Astrocyte of the cerebellum (primary cell): ENCODE measurements around the gene MAML3.

Experiments used
- DNase-seq: peaks from one replicate; pipeline ENCODE4 v3.0.0-alpha.2; 2011; ENCODE audit warnings: low read depth
- H3K4me3 ChIP-seq: 2 replicates; pipeline ENCODE4 v1.5.1; 2011; ENCODE audit warnings: mild to moderate bottlenecking, low read depth, low read length, moderate library complexity
- in situ Hi-C: cut with HindIII; loops from 2 replicates; pipeline ENCODE4 v1.10.0; 2017; ENCODE audit warnings: low sequenced_read_pairs
- TF ChIP-seq, protein P1 (sequence below): IDR thresholded peaks from 2 replicates; pipeline ENCODE4 v1.5.1; 2012; ENCODE audit warnings: low read length, low read depth, moderate library complexity, mild to moderate bottlenecking; ENCODE audit errors: missing control alignments

MAML3 gene

DNA sequence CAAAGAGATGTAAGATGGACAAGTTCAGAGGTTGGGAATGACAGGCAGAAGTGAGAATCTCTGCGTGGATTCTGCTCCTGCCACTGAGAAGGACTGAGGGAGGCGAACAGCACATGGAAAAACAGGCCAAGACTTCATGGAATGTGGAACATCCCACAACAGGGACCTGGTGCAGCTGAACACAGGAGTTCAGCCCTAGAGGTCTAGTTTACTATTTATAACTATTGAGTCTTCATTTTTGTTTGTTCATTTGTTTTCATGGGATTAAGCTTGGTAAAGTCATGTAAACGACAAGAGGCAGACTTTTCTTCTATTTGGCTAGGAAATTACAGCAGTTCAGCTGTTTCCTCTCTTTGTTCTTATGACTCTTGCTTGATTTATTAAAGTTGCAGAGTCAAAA is 234.5 kb downstream of the MAML3 start:
- in situ Hi-C loops: no loop called here
- peak; percentile 49 for DNase-seq
- no peak overlapping the region for H3K4me3 ChIP-seq
- TF ChIP-seq, protein P1, sequence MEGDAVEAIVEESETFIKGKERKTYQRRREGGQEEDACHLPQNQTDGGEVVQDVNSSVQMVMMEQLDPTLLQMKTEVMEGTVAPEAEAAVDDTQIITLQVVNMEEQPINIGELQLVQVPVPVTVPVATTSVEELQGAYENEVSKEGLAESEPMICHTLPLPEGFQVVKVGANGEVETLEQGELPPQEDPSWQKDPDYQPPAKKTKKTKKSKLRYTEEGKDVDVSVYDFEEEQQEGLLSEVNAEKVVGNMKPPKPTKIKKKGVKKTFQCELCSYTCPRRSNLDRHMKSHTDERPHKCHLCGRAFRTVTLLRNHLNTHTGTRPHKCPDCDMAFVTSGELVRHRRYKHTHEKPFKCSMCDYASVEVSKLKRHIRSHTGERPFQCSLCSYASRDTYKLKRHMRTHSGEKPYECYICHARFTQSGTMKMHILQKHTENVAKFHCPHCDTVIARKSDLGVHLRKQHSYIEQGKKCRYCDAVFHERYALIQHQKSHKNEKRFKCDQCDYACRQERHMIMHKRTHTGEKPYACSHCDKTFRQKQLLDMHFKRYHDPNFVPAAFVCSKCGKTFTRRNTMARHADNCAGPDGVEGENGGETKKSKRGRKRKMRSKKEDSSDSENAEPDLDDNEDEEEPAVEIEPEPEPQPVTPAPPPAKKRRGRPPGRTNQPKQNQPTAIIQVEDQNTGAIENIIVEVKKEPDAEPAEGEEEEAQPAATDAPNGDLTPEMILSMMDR: no peak

DNA sequence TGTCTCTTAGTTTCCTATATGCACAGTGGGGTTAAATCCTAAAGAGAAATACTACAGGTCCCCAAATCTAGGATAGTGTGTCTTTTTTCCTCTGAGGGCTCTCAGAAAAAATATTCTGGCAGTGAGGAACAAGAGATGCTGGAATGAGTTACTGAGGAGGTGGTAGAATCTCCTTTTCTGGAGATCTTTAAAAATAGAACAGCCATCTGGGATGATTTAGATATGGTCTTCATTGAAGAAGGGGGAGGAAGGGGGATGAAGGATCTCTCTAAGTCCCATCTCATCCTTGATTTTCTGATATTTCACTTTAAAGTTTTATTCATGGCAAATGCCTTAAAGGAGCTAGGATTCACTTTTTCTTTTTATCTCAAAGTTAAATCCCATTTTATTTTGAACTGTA is 235.0 kb downstream of the MAML3 start:
- in situ Hi-C loops: no loop called here
- TF ChIP-seq, protein P1: no peak
- peak; percentile 31 for DNase-seq
- no peak overlapping the region for H3K4me3 ChIP-seq

DNA sequence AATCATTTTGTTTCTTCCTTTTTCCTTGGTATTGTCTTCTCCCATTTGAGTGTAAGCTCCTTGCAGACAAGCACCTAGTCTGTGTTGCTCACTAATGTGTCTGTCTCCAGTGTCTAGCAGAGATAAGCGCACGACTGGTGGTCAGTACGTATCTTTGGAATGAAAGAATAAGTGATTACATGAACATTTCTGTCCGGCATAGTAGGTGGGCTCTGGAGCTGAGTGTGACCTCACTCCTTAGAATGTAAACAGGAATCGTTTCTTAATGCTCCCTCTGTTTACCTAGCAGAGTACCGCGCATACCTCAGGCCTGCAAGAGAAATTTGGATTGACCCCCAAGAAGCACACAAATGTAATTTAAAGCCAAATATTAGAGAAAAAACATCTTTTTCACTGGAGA is 235.4 kb downstream of the MAML3 start:
- TF ChIP-seq, protein P1: no peak
- in situ Hi-C loops: no loop called here
- no peak for DNase-seq
- H3K4me3 ChIP-seq: no peak overlapping the region

DNA sequence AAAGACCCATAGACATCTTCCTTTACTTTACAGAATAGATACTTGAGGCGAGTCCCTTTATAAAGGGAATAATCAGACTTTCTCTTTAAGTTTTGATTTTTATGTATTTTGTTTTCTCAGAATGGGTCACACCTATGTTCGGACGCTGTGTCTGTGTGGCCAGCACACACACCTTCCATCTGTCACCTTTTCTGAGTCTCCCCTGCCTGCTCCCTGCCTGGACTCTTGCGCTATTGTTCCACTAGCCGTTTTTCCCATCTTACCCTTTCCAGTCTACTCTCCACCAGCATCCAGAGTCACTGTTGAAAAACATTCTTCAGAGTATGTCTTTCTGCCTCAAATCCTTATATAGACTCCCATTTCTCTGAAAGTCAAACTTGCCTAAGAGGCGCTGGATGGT is 236.1 kb downstream of the MAML3 start:
- TF ChIP-seq, protein P1: no peak
- no peak overlapping the region for H3K4me3 ChIP-seq
- in situ Hi-C loops: no loop called here
- DNase-seq: no peak

DNA sequence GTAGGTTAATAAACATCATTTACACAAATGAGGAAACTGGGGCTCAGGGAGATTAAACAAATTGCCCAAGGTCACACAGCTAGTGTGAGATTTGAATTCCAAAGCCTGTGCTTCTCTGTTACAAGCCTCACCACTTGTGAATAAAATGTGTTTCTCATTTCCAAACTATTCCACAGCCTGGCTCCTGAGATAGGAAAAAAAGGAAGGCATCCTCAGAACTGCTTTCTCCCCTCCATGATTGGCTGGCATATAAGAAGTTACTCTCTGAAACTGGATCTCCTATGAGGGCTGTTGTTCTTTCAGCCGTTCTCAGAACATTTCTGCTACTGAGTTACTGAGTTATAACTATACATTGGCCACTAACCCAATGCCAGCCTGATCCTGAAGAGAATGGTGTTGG is 237.9 kb downstream of the MAML3 start:
- DNase-seq: no peak
- in situ Hi-C loops: no loop called here
- TF ChIP-seq, protein P1: no peak
- H3K4me3 ChIP-seq: no peak overlapping the region

DNA sequence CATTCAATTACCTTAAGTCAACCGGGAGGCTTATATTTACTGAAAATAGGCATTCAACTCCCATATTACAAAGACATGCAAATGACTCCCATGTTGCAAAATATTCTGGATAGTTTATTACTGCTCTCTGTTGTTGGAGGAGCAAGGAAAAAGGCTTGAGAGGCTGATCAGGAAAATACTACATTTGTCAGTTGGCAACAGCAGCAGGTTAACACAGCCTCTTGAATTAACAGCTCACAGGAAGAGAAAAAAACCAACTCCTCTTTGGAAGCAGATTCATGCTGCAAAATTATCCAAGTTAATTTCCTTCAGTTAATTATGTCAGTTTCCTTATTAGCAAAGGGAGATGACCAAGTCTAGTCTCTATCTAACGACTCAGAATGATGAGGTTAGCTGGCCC is 238.9 kb downstream of the MAML3 start:
- in situ Hi-C loops: no loop called here
- TF ChIP-seq, protein P1: no peak
- H3K4me3 ChIP-seq: no peak overlapping the region
- no peak for DNase-seq

DNA sequence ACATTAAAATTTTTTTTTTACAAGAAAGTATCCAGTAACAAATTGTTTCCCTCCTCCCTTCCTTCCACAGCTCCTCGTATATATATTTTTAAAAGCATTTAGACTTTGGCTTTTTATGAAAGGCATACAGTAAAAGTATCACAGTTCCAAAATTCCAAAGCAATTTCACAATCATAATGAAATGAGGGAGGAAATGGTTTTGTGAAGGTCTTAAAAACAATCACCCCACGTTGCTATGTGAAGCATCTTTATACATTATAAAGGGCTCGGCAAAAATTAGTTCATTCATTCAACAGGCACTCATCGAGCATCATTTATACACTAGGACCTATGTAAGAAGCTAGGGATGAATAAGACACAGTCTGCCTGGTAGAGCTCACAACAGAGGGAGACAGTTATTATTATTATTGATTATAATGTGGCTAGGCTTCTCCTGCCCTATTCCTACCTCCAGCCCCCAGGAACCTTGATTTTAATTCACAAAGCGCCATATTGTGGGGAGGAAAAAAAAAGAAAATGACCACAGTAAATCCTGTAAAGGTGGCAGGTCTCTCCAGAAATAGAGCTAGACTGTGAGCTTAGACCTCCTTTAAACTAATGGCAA is 239.9 kb downstream of the MAML3 start:
- H3K4me3 ChIP-seq: no peak overlapping the region
- in situ Hi-C loops: no loop called here
- TF ChIP-seq, protein P1: no peak
- DNase-seq: peak; percentile 28
